NCI-H748 treated with DMSO at 0.1 percent for 48 hours (cell line): ENCODE results near the gene PDZD7.

ENCODE experiments used
- DNase-seq: peaks from one replicate; lab custom pipeline; 2025; lab: John Stamatoyannopoulos, UW

Gene PDZD7

DNA sequence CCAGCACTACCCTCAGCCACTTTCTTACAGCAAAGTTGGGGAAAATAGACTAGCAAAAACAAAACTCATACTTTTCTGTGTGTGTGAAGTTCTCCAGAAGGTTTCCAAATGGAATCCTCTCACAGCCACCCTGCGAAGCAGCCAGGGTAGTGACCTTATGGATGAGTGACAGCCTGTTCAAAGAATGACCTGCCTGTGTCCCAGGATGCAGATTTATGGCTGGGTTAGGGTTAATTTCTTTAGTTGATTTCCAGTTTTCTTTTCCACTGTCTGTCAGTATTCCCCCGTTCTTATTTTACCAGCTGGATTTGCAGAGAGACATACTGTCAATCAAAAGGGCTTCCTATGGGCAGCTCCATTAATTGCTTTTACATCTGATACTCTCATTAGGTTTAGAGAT lies 64.0 kb downstream of the PDZD7 start:
- DNase-seq, result no peak

- no peak for DNase-seq
Measured at GRCh38 chr10:100965820-100966219, 65.1 kb downstream of the PDZD7 start.

DNA sequence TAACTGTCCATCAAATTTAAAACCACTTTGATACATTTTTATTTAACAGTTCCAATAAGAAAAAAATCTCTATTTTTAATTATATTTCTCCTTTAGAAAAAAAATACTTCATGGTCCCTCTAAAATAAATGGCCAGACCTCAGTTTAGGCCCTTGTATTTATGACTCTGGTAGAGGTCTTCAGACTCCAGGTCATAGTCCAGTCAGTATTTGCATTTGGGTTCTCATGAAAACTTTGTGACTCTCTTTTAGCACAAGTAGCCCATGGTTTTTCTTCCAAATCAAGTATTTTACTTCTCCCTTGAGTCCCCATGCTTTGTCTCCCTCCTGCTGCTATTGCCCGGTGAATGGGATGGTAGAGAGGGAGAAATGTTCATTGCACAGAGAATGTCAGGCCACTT lies 67.1 kb downstream of the PDZD7 start:
- DNase-seq, result no peak

- DNase-seq, result no peak
Measured at GRCh38 chr10:100962351-100963080, 68.4 kb downstream of the PDZD7 start.

- DNase-seq, result no peak
Measured at GRCh38 chr10:100960251-100960650, 70.7 kb downstream of the PDZD7 start.
